GM12878 (cell line): Measurements from ENCODE around the gene SERINC5. TPM values are rescaled to one million over a fixed set of nuclear protein-coding genes. Genes with fewer than 3 reads are reported as not detected.
A peak's percentile ranks its signal among the peaks of the same experiment; 100 is the strongest.

Source experiments
- ATAC-seq: fragments of 200-7000 bp; cut with Tn5 transposase; 3 replicates; pipeline ENCODE4 v1.9.1; 2020; ENCODE audit warnings: mild to moderate bottlenecking, moderate library complexity
- BruUV-seq: library from RNA; stranded (reverse); fragments of 400-500 nt; replicated peaks from 2 replicates; lab custom pipeline; 2021; lab: Mats Ljungman, UMichigan
- CTCF ChIA-PET: fragments of 300-600 bp; sonication (Branson Sonifier 250); formaldehyde crosslinking; extraction: SDS; loops from one replicate; lab custom pipeline; 2021; ENCODE audit warnings: inconsistent platforms; lab: Yijun Ruan, JAX
- POLR2A ChIA-PET: fragments of 350-600 bp; formaldehyde crosslinking; extraction: SDS; loops from one replicate; lab custom pipeline; 2021; ENCODE audit warnings: inconsistent platforms; lab: Charles Lee
- RAD21 ChIA-PET: fragments of 300-600 bp; sonication (Branson Sonifier 250); formaldehyde crosslinking; loops from one replicate; lab custom pipeline; 2023; ENCODE audit warnings: antibody characterized with exemption; ENCODE audit not compliant: unreplicated experiment; lab: Charles Lee
- SMC1A ChIA-PET: fragments of 300-600 bp; sonication (Branson Sonifier 250); formaldehyde crosslinking; loops from one replicate; lab custom pipeline; 2023; ENCODE audit not compliant: unreplicated experiment, uncharacterized antibody; lab: Charles Lee
- DNase-seq: peaks from one replicate; pipeline ENCODE4 v3.0.0-alpha.2; 2011; ENCODE audit warnings: low read depth, low spot score
- FAIRE-seq: peaks from 3 replicates; lab custom pipeline; 2011; peaks lifted over from hg19 to GRCh38; lab: Jason Lieb, UNC
- H2AFZ ChIP-seq: 2 replicates; pipeline ENCODE4 v1.6.0; 2011; ENCODE audit warnings: low read depth, low read length, control low read depth; ENCODE audit not compliant: control insufficient read depth
- H3K27ac ChIP-seq: 2 replicates; pipeline ENCODE4 v1.5.1; 2011; ENCODE audit warnings: control low read depth; ENCODE audit not compliant: control insufficient read depth, insufficient read depth
- H3K27me3 ChIP-seq, 2 experiments: replicated peaks in 1 of 2; 2 replicates each; pipeline versions ENCODE4 v1.6.0 to v1.6.1; 2011; ENCODE audit warnings: low read length in 1 of 2; ENCODE audit not compliant: control insufficient read depth in 2 of 2, insufficient read depth in 2 of 2
- H3K36me3 ChIP-seq, 2 experiments: 2 replicates each; pipeline ENCODE4 v1.5.1; 2011; ENCODE audit warnings: low read length in 1 of 2; ENCODE audit not compliant: control insufficient read depth in 2 of 2, insufficient read depth in 2 of 2
- H3K4me1 ChIP-seq: 2 replicates; pipeline ENCODE4 v1.6.1; 2011; ENCODE audit warnings: mild to moderate bottlenecking, low read length, moderate library complexity, mixed read lengths; ENCODE audit not compliant: control insufficient read depth, insufficient read depth
- H3K4me2 ChIP-seq: 2 replicates; pipeline ENCODE4 v1.6.0; 2011; ENCODE audit warnings: control low read depth; ENCODE audit not compliant: control insufficient read depth, insufficient read depth
- H3K4me3 ChIP-seq: fragments of 200-600 bp; sonication (generic); 2 replicates; pipeline ENCODE4 v1.5.1; 2016
- H3K79me2 ChIP-seq: 2 replicates; pipeline ENCODE4 v1.6.0; 2011; ENCODE audit warnings: low read length; ENCODE audit not compliant: control insufficient read depth, insufficient read depth
- H3K9ac ChIP-seq: 2 replicates; pipeline ENCODE4 v1.8.0; 2011; ENCODE audit warnings: low read length, control low read depth, mixed read lengths; ENCODE audit not compliant: control insufficient read depth, insufficient read depth
- H3K9me3 ChIP-seq: replicated peaks from 3 replicates; pipeline ENCODE4 v1.5.1; 2011; ENCODE audit warnings: mild to moderate bottlenecking, low read length; ENCODE audit not compliant: control insufficient read depth, insufficient read depth
- H4K20me1 ChIP-seq: 2 replicates; pipeline ENCODE4 v1.6.0; 2011; ENCODE audit not compliant: control insufficient read depth, insufficient read depth
- FOS ChIP-seq: IDR thresholded peaks from 3 replicates; pipeline ENCODE4 v1.6.1; 2011; ENCODE audit warnings: borderline replicate concordance; ENCODE audit not compliant: insufficient read length; ENCODE audit errors: extremely low read depth
- SRF ChIP-seq, 2 experiments: IDR thresholded peaks; 2 replicates each; pipeline ENCODE4 v1.6.1; 2011; ENCODE audit warnings: low read depth in 2 of 2, low read length in 2 of 2, mild to moderate bottlenecking in 1 of 2, moderate library complexity in 1 of 2
- WGBS: methylation state at CpG from one replicate; pipeline ENCODE4 v1.1.6; 2016; ENCODE audit warnings: low lambda C conversion rate; ENCODE audit not compliant: insufficient replicate concordance, insufficient coverage; ENCODE audit errors: missing lambda C conversion rate; 5-methylcytosine and 5-hydroxymethylcytosine counted together
- in situ Hi-C: fragments of 300-500 bp; cut with MboI; formaldehyde crosslinking; loops from 9 replicates; pipeline ENCODE4 v1.14.3; 2018; ENCODE audit warnings: mixed read lengths
- intact Hi-C: fragments of 100-400 bp; cut with micrococcal nuclease; formaldehyde crosslinking; loops from one replicate; pipeline ENCODE4 v1.14.2; 2022; ENCODE audit not compliant: unreplicated experiment
- polyA plus RNA-seq, 11 experiments: library from polyadenylated mRNA; depleted of rRNA in 4 of 11; unstranded in 6 of 11; stranded (reverse) in 5 of 11; fragments of >200 nt; fragmentation: Nextera tagmentation in 4 of 11; fragmentation: Illumina TruSeq in 1 of 11; extraction: Ambion mirVana in 4 of 11; extraction: Trizol in 1 of 11; gene quantifications; 1 replicate in 1 of 11; 2 replicates in 10 of 11; pipeline versions ENCODE4 v1.2.1 to v1.2.3, GENCODE V29; 2011 to 2016; ENCODE audit warnings: inconsistent platforms in 2 of 11, missing spikeins in 2 of 11, low read depth in 1 of 11
- total RNA-seq, 4 experiments: library from RNA; depleted of rRNA in 3 of 4; stranded (reverse); fragments of >200 nt in 3 of 4; fragmentation: Illumina TruSeq in 1 of 4; extraction: Trizol in 1 of 4; gene quantifications; 2 replicates each; pipeline versions ENCODE4 v1.2.1 to v1.2.3, GENCODE V29; 2013 to 2021
- TF ChIP-seq, protein P1 (sequence below): fragments of 450-650 bp; IDR thresholded peaks from 2 replicates; pipeline ENCODE4 v1.6.1; 2017; ENCODE audit warnings: mild to moderate bottlenecking, moderate library complexity

The SERINC5 gene
- total and polyA plus RNA-seq, 10 of the 15 experiments (the other 5 are each of a cell fraction or from before 2014, with no cell fraction given) = 0.66 to 7.0 (median 2.8) TPM

DNA sequence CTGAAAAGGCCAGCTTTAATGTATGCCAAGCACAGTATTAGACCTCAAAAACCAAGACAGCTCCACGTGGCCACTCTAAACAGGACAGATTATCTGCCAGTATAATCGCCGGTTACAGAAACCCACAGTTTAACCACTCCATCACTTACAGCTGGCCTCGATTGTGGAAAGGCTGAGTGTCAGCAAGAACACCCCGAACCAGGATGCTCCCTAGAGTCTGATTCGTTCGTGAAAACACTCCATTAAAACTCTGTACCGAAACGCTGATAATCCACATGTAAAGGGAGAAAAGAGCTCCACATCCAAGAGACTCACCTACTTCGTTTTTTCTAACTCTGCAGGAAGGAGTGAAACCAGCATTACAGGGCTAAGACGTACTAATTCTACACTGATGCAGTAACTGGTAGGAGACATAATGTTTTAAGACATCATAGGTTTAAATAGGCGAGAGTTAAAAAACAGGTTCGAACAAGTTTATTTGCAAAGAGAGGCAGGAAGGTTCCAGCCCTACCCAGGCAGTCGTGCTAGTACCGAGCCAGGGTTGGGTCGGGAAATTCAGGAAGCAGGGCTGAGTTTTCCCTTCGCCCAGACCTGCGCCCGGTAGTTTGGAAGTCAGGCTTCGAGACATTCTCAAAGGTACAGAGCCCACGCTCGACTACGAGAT, 949 bp downstream of the SERINC5 start (continued):
- TF ChIP-seq, protein P1, sequence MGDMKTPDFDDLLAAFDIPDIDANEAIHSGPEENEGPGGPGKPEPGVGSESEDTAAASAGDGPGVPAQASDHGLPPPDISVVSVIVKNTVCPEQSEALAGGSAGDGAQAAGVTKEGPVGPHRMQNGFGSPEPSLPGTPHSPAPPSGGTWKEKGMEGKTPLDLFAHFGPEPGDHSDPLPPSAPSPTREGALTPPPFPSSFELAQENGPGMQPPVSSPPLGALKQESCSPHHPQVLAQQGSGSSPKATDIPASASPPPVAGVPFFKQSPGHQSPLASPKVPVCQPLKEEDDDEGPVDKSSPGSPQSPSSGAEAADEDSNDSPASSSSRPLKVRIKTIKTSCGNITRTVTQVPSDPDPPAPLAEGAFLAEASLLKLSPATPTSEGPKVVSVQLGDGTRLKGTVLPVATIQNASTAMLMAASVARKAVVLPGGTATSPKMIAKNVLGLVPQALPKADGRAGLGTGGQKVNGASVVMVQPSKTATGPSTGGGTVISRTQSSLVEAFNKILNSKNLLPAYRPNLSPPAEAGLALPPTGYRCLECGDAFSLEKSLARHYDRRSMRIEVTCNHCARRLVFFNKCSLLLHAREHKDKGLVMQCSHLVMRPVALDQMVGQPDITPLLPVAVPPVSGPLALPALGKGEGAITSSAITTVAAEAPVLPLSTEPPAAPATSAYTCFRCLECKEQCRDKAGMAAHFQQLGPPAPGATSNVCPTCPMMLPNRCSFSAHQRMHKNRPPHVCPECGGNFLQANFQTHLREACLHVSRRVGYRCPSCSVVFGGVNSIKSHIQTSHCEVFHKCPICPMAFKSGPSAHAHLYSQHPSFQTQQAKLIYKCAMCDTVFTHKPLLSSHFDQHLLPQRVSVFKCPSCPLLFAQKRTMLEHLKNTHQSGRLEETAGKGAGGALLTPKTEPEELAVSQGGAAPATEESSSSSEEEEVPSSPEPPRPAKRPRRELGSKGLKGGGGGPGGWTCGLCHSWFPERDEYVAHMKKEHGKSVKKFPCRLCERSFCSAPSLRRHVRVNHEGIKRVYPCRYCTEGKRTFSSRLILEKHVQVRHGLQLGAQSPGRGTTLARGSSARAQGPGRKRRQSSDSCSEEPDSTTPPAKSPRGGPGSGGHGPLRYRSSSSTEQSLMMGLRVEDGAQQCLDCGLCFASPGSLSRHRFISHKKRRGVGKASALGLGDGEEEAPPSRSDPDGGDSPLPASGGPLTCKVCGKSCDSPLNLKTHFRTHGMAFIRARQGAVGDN = 0 out of 2 replicates have a peak, but pooled peaks have one; percentile 33

DNA sequence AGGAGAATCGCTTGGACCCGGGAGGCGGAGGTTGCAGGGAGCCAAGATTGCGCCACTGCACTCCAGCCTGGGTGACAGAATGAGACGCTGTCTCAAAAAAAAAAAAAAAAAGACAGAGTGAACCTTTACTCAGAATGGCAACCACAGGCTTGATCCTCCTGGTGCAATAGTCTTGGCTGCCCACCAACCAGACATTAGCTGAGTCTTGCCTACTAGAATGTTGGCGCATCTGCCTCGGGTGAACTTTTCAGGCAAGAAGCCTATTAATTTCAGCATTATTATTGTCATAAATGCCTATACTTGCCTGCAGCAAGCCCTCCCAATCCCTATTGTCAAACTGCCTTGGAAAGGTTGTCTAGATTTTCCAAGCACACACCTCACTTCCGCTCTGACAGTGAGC, 4.2 kb downstream of the SERINC5 start:
- in situ Hi-C loops = no loop called here
- no TSS peak for BruUV-seq
- DNase-seq = no peak
- RAD21 ChIA-PET = interaction anchor here (0.8 to 2.1 kb wide), 3 partner anchors 23 to 156 kb away, joined by 3 to 5 read pairs (median 4); no protein-coding TSS in a partner anchor
- no peaks in the 10 kb centered on the region for H3K36me3 ChIP-seq
- H3K4me3 ChIP-seq = no peak overlapping the region
- FAIRE-seq = no peak
- WGBS = 97% methylated on average over 7 of the region's 8 CpGs
- intact Hi-C loops = no loop called here
- no peaks in the 10 kb centered on the region for H4K20me1 ChIP-seq
- ATAC-seq = no peak
- POLR2A ChIA-PET = interaction anchor here (0.6 to 0.9 kb wide), 2 partner anchors 13 to 18 kb away, joined by 5 to 9 read pairs; no protein-coding TSS in a partner anchor
- TF ChIP-seq FOS (no peak), SRF (IDR thresholded peaks at IDR 0.05; ENCODE audit: low read depth in 2 of 2, low read length in 2 of 2) (no peak)
- no peaks in the 10 kb centered on the region for H3K9me3 ChIP-seq
- H3K9ac ChIP-seq = no peak overlapping the region
- SMC1A ChIA-PET = interaction anchor here (0.9 to 2.3 kb wide), 2 partner anchors 12 to 126 kb away, joined by 4 to 6 read pairs; no protein-coding TSS in a partner anchor
- peaks cover 21% of the 10 kb centered on the region for H3K4me1 ChIP-seq
- H3K27ac ChIP-seq = no peak overlapping the region
- H2AFZ ChIP-seq = no peak overlapping the region
- CTCF ChIA-PET = interaction anchor here (0.6 to 1.9 kb wide), 2 partner anchors 23 to 32 kb away, joined by 3 to 5 read pairs; no protein-coding TSS in a partner anchor
- no peaks in the 10 kb centered on the region for H3K27me3 ChIP-seq
- no peak overlapping the region for H3K4me2 ChIP-seq
- H3K79me2 ChIP-seq = peaks cover 7% of the 10 kb centered on the region
